Hematopoietic multipotent progenitor cell treated with erythropoietin and hydrocortisone succinate and interleukin-3 and kit ligand, for 4 days (in vitro differentiated cells): ENCODE measurements around the gene LPAR2.
A peak's percentile ranks its signal among the peaks of the same experiment; 100 is the strongest.
"Not testable (repeated sequence)": the region's sequence is repeated elsewhere in the genome, so short reads cannot be mapped to it uniquely, and the experiment has no call there.

ENCODE experiments used
- DNase-seq: peaks from one replicate; pipeline ENCODE4 v3.0.0-alpha.2; 2015

The LPAR2 gene

GRCh38 chr19:19630062-19630414, 2.0 kb upstream of the LPAR2 start:
- DNase-seq, result no peak

GRCh38 chr19:19628501-19629134, 598 bp upstream of the LPAR2 start:
- DNase-seq, result peak; percentile 44

- no peak for DNase-seq
Measured at GRCh38 chr19:19626516-19627472, 1.2 kb downstream of the LPAR2 start.

GRCh38 chr19:19624032-19624570, 3.9 kb downstream of the LPAR2 start:
- no peak for DNase-seq

- no peak for DNase-seq
Measured at GRCh38 chr19:19623383-19623782, 4.6 kb downstream of the LPAR2 start.

GRCh38 chr19:19619849-19620210, 8.2 kb downstream of the LPAR2 start:
- DNase-seq, result no peak

GRCh38 chr19:19619181-19619848, 8.7 kb downstream of the LPAR2 start:
- no peak for DNase-seq

GRCh38 chr19:19618219-19619051, 9.6 kb downstream of the LPAR2 start, which contains the start of gene PBX4:
Gene PBX4, minus strand, starts transcription at chr19:19618687. Its CDS starts 58 bp downstream, at chr19:19618629.
- peak; percentile 98 for DNase-seq

- no peak for DNase-seq
Measured at GRCh38 chr19:19615086-19615485, 12.9 kb downstream of the LPAR2 start.

- no peak for DNase-seq
Measured at GRCh38 chr19:19613506-19613905, 14.5 kb downstream of the LPAR2 start.

GRCh38 chr19:19610376-19611202, 17.4 kb downstream of the LPAR2 start:
- DNase-seq, result no peak

- not testable (repeated sequence) for DNase-seq
Measured at GRCh38 chr19:19606686-19607085, 21.3 kb downstream of the LPAR2 start.

- DNase-seq, result peak; percentile 35
Measured at GRCh38 chr19:19606021-19606420, 22.0 kb downstream of the LPAR2 start.

- DNase-seq, result no peak
Measured at GRCh38 chr19:19602713-19603324, 25.2 kb downstream of the LPAR2 start.

GRCh38 chr19:19602136-19602712, 25.8 kb downstream of the LPAR2 start:
- no peak for DNase-seq

- DNase-seq, result no peak
Measured at GRCh38 chr19:19600793-19601330, 27.2 kb downstream of the LPAR2 start.

GRCh38 chr19:19598728-19599451, 29.1 kb downstream of the LPAR2 start:
- DNase-seq, result not testable (repeated sequence)

GRCh38 chr19:19597809-19598306, 30.2 kb downstream of the LPAR2 start:
- peak; percentile 58 for DNase-seq

GRCh38 chr19:19595171-19595701, 32.8 kb downstream of the LPAR2 start:
- DNase-seq, result peak; percentile 38
